NCI-H187 treated with DMSO at 0.1 percent for 48 hours (cell line): ENCODE data around the gene ZSWIM5.
"Not testable (repeated sequence)": the region's sequence is repeated elsewhere in the genome, so short reads cannot be mapped to it uniquely, and the experiment has no call there.

Experiments
- DNase-seq: peaks from one replicate; lab custom pipeline; 2025; lab: John Stamatoyannopoulos, UW

ZSWIM5 gene

GRCh38 chr1:45002650-45003645, 203.5 kb downstream of the ZSWIM5 start:
- no peak for DNase-seq

GRCh38 chr1:45001576-45001975, 204.8 kb downstream of the ZSWIM5 start:
- DNase-seq, result not testable (repeated sequence)

GRCh38 chr1:45001011-45001481, 205.4 kb downstream of the ZSWIM5 start:
- no peak for DNase-seq

- no peak for DNase-seq
Observed at GRCh38 chr1:44999232-44999631, 207.2 kb downstream of the ZSWIM5 start.

GRCh38 chr1:44995467-44996238, 210.8 kb downstream of the ZSWIM5 start:
- DNase-seq, result no peak

GRCh38 chr1:44994309-44994898, 212.0 kb downstream of the ZSWIM5 start:
- DNase-seq, result no peak

GRCh38 chr1:44988531-44989156, 217.8 kb downstream of the ZSWIM5 start:
- DNase-seq, result no peak

GRCh38 chr1:44985747-44986359, 220.6 kb downstream of the ZSWIM5 start:
- no peak for DNase-seq

GRCh38 chr1:44977372-44977771, 229.0 kb downstream of the ZSWIM5 start:
- not testable (repeated sequence) for DNase-seq

GRCh38 chr1:44976252-44976651, 230.2 kb downstream of the ZSWIM5 start:
- no peak for DNase-seq

- no peak for DNase-seq
Observed at GRCh38 chr1:44973645-44974044, 232.8 kb downstream of the ZSWIM5 start.

- no peak for DNase-seq
Observed at GRCh38 chr1:44970317-44970716, 236.1 kb downstream of the ZSWIM5 start.
